ENCODE results near the gene DCTN3.

The DCTN3 gene

GRCh38 chr9:34591248-34591916 lies 28.9 kb downstream of the DCTN3 start:
- DNase-seq (ENCODE audit: low read depth in 4 of 4, low spot score in 1 of 4), result peak; percentile 62 to 77 (median 70)

GRCh38 chr9:34590381-34591247 lies 29.7 kb downstream of the DCTN3 start:
- DNase-seq (ENCODE audit: low read depth in 4 of 4, low spot score in 1 of 4), result no peak

DNA sequence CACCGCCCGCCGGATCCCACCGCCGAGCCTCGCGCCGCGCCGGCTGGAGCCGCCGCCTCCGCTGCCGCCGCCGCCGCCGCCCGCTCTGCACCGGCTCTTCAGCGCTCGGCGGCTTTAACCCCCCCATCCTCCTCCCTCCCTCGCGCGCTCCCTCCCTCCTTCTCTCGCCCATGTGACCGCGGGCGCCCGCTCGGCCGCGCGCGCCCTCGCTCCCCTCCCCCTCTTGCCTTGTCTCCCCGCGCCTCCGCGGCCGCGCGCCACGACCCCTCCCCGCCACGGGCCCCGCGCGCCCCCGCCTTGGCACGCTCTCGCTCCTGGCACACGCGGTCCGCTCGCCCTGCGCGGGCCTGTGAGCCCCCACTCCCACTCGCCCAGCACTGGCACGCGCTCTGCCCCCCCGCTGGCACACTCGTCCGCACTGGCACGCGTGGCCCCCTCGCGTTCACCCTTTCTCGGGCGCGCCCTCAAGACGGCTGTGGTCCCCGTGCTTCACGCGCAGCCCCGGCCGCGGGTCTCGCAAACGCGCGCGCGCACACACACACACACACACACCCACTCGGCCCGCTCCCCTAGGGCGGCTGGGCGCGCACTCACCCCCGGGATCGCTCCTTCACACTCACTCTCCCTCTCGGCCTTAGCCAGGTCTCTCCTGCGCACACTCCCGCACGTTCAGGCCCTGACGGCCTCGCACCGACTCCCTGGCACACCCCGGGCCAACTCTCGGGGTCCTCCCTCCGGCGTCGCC lies 30.5 kb downstream of the DCTN3 start, which contains the start of gene CNTFR:
Gene CNTFR, minus strand, starts transcription at position 89 of the 745 bp plus-strand sequence. CDS start 20,743 bp downstream, outside the sequence.
- DNase-seq (ENCODE audit: low read depth in 4 of 4, low spot score in 1 of 4), result no peak

- DNase-seq (ENCODE audit: low read depth in 4 of 4, low spot score in 1 of 4), result no peak
These were observed 31.3 kb downstream of the DCTN3 start for GRCh38 chr9:34588671-34589635.

- no peak for DNase-seq (ENCODE audit: low read depth in 4 of 4, low spot score in 1 of 4)
These were observed 33.0 kb downstream of the DCTN3 start for GRCh38 chr9:34587271-34587670.

GRCh38 chr9:34585946-34586669 lies 34.2 kb downstream of the DCTN3 start:
- DNase-seq (ENCODE audit: low read depth in 4 of 4, low spot score in 1 of 4), result no peak

DNA sequence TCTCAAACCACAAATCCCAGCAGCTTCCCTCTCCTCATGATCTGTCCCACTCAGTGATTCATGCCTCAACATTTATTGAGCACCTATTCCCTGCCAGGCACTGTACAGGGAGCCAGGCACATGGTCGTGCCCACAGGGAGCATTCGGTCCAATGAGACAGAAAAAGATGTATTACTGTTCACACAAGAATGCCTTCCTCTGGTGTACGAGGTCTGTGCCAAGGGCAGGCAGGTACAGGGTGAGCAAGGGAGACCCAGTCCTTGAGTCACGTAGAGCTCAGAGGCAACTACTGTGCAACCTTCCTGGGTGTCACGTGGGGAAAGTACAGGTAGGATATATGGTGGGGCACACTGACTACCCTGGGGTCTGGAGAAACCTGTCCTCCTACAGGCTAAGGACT lies 35.3 kb downstream of the DCTN3 start:
- DNase-seq (ENCODE audit: low read depth in 4 of 4, low spot score in 1 of 4), result no peak

- DNase-seq (ENCODE audit: low read depth in 4 of 4, low spot score in 1 of 4), result no peak
These were observed 37.5 kb downstream of the DCTN3 start for GRCh38 chr9:34582787-34583186.

DNA sequence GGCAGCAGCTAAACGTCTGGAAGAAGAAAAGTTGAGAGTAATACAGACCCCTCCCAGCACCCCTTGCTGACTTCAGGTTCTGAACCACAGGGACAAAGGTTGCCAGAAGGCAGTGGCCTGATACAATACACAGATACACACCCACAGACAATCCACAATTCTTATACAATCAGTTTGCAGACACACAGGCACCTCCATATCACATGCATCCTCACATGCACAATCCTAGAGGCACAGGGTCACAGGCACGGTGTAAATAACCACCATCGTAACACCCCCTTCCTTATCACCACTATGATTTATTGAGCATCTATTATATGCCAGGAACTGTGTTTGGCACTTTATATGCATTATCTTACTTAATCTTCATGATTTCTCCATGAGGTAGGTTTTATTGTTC lies 39.0 kb downstream of the DCTN3 start:
- DNase-seq (ENCODE audit: low read depth in 4 of 4, low spot score in 1 of 4), result no peak

DNA sequence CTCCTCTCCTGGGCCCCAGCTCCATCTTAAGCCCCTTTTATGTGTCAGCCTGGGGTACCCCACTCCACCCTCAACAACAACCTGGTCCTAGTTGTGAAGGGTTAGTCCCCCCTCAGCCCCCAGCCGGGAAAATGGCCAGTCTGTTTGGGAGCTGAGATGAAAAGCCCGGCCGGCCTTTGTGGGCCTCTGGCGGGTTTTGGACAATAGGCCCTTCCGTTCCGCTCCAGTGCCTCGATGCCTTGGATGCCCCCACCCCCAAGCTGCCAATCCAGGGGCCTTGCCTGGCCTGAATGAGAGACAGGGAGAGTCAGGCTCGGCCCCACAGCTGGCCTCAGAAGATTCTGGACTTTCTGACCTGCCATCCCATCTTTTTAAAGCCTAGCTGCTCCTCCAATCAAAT lies 39.9 kb downstream of the DCTN3 start:
- DNase-seq (ENCODE audit: low read depth in 4 of 4, low spot score in 1 of 4), result no peak

DNA sequence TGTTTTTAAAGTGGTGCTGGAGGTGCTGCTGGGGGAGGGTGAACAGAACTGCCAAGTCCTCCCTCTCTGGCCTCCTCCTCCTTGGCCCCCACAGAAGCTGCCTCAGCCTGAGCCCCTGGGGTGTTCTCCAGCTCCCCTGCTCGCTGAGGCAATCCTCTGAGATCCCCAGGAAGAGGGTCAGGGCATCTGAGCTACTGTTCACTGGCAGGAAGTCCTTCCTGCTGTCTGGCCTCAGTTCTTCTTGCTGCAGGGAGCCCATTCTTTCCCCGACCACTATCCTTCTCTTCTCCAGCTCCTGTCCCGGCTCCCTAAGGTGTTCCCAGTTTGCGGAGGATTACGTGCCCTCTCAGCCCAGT lies 40.5 kb downstream of the DCTN3 start:
- DNase-seq (ENCODE audit: low read depth in 4 of 4, low spot score in 1 of 4), result no peak

DNA sequence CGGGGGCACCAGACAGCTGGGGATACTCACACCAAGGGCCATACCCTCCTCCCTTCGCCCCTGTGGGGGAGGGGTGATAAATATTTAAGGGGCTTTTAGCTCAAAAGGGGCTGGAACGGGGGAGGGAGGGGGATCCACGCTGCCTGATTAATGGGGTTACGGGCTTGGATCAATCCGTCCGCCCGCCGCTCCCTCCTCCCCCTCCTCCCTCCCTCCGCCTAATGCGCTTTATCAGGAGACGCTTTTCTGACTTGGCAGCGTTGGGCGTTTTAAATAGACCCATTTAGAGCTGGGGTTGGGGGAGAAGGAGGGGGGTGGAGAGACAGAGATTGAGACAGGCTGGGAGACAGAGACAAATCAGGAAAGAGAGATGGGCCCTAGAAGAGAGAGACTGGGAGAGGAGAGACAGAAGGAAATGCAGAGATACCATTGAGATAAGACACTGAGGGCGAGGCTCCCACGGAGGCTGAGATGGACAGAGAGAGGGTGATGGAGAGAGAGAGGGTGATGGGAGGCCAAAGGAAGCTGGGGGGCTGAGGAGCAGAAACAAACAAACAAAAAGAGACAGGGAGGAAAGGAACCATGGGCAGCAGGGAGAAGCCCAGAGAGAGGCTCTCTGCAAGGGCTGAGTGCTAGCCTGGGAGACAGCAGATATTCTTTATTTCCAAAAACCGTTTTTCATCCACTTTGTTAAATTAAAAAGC lies 41.0 kb downstream of the DCTN3 start:
- no peak for DNase-seq (ENCODE audit: low read depth in 4 of 4, low spot score in 1 of 4)

DNA sequence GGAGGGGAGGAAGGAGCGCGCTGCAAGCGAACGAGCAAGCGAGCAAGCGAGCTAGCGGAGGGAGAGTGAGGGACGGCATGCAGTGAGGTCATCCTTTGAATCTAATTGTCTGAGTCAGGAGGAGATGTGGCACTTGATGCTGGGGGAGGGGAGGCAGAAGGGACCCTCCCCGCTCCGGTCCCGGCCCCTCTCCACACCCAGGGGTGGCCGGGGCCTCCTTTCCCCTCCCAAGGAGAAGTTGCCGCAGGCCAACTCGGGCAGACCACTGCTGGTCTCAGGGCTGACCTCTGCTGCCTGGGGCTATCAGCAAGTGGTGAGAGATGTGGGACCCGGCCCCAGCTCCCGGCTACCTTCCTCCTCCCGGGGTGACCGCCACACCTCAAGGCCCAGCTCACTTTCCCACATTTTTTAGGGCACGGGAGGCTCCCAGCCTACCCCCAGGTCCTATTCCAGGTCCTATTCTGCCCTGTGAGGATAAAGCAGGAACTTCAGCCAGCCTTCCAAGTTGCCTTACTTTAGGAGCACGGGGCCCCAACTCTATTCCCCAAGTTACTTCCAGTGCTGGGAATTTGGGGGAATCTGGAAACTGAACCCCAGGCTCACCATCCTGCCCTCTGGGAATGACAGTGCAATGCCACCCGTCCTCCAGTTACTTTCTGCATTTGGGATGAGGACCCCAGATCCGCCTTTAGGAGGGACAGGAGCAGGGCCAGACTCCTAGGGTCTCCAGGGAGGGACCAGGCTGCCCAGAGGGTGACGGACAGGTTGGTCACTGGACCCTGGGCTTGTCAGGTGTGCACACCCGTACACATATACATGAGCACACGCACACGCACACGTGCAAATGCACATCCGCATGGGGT lies 41.8 kb downstream of the DCTN3 start:
- no peak for DNase-seq (ENCODE audit: low read depth in 4 of 4, low spot score in 1 of 4)

GRCh38 chr9:34577400-34578240 lies 42.7 kb downstream of the DCTN3 start:
- no peak for DNase-seq (ENCODE audit: low read depth in 4 of 4, low spot score in 1 of 4)

GRCh38 chr9:34576597-34577399 lies 43.5 kb downstream of the DCTN3 start:
- DNase-seq (ENCODE audit: low read depth in 4 of 4, low spot score in 1 of 4), result no peak

- no peak for DNase-seq (ENCODE audit: low read depth in 4 of 4, low spot score in 1 of 4)
These were observed 44.3 kb downstream of the DCTN3 start for GRCh38 chr9:34575862-34576596.
